Sigmoid colon (tissue), 7 donors: ENCODE measurements around the gene UBN2. TPM values are rescaled to one million over a fixed set of nuclear protein-coding genes. Genes with fewer than 3 reads are reported as not detected.
"Not testable (repeated sequence)": the region's sequence is repeated elsewhere in the genome, so short reads cannot be mapped to it uniquely, and the experiment has no call there.

ENCODE experiments used
- DNase-seq: peaks from one replicate; pipeline ENCODE4 v3.0.0-alpha.2; 2019
- H3K27ac ChIP-seq, 4 donors: fragments of 200-600 bp; sonication (generic); one replicate each; pipeline ENCODE4 v1.5.1; 2016 to 2019; ENCODE audit warnings: mild to moderate bottlenecking in 1 of 4
- H3K27me3 ChIP-seq, 3 donors: fragments of 200-600 bp; sonication (generic); one replicate each; pipeline ENCODE4 v1.5.1; 2019; ENCODE audit warnings: mild to moderate bottlenecking in 1 of 3
- H3K36me3 ChIP-seq, 4 donors: fragments of 200-600 bp; sonication (generic); one replicate each; pipeline ENCODE4 v1.5.1; 2016 to 2019
- H3K4me1 ChIP-seq, 4 donors: fragments of 200-600 bp; sonication (generic); one replicate each; pipeline ENCODE4 v1.5.1; 2017 to 2019
- H3K4me3 ChIP-seq, 4 donors: fragments of 200-600 bp; sonication (generic); one replicate each; pipeline ENCODE4 v1.5.1; 2017 to 2019; ENCODE audit warnings: mild to moderate bottlenecking in 2 of 4, moderate library complexity in 1 of 4
- H3K9me3 ChIP-seq, 4 donors: fragments of 200-600 bp in 3 of 4; sonication (generic) in 3 of 4; one replicate each; pipeline versions ENCODE4 v1.5.1 to v1.6.1; 2013 to 2019
- CTCF ChIP-seq, 4 experiments: fragments of 450-650 bp in 3 of 4; fragments of 200-600 bp in 1 of 4; IDR thresholded peaks; one replicate each; pipeline ENCODE4 v1.5.1; 2016 to 2019; ENCODE audit warnings: antibody characterized with exemption in 4 of 4, mild to moderate bottlenecking in 3 of 4, moderate library complexity in 2 of 4
- EP300 ChIP-seq, 4 donors: sonication (generic); formaldehyde crosslinking; IDR thresholded peaks; one replicate each; pipeline ENCODE4 v1.6.1; 2017; ENCODE audit warnings: antibody characterized with exemption in 4 of 4
- POLR2A ChIP-seq, 2 donors: fragments of 450-650 bp; IDR thresholded peaks; one replicate each; pipeline ENCODE4 v1.6.1; 2016; ENCODE audit warnings: antibody characterized with exemption in 2 of 2, mild to moderate bottlenecking in 2 of 2, moderate library complexity in 2 of 2
- POLR2AphosphoS5 ChIP-seq, 4 donors: sonication (generic); formaldehyde crosslinking; IDR thresholded peaks; one replicate each; pipeline ENCODE4 v1.6.1; 2017; ENCODE audit warnings: antibody characterized with exemption in 4 of 4
- WGBS, 2 donors: extraction: QIAGEN DNeasy Blood & Tissue Kit; methylation state at CpG; one replicate each; pipeline ENCODE4 v1.1.7; 2013; 5-methylcytosine and 5-hydroxymethylcytosine counted together
- intact Hi-C: fragments of 100-400 bp; cut with DNase I; formaldehyde crosslinking; loops from one replicate; pipeline ENCODE4 v1.15.1; 2023
- polyA plus RNA-seq, 3 donors: library from polyadenylated mRNA; stranded (reverse); fragments of 200-250 nt; gene quantifications; one replicate each; pipeline ENCODE4 v1.2.3, GENCODE V29; 2013
- total RNA-seq, 4 donors: library from RNA; depleted of rRNA; stranded (reverse); fragments of >200 nt; gene quantifications; one replicate each; pipeline ENCODE4 v1.1.0, GENCODE V29; 2016
- donor health status: healthy with polysubstance abuse.
- donor health status: Bipolar disorder and iron deficiency.
- donor health status: healthy.

Gene UBN2
- total and polyA plus RNA-seq, 7 donors: 0.92 to 22.7 (median 13.2) TPM

- no peaks in the 10 kb centered on the region for H3K4me1 ChIP-seq
- no peak for TF ChIP-seq CTCF (IDR thresholded peaks at IDR 0.05)
- TF ChIP-seq POLR2A (IDR thresholded peaks at IDR 0.05): no peak
- no peak for TF ChIP-seq POLR2AphosphoS5 (IDR thresholded peaks at IDR 0.05)
- TF ChIP-seq EP300 (IDR thresholded peaks at IDR 0.05): no peak
- H3K27me3 ChIP-seq: no peaks in the 10 kb centered on the region
- H3K36me3 ChIP-seq: no peaks in the 10 kb centered on the region
- intact Hi-C loops: no loop called here
- H3K4me3 ChIP-seq: no peak overlapping the region
- no peak overlapping the region for H3K27ac ChIP-seq
- WGBS, 2 donors: 66 to 70% methylated on average over 1 of the region's 1 CpG
- no peak for DNase-seq
- no peaks in the 10 kb centered on the region for H3K9me3 ChIP-seq
These were observed 12.9 kb upstream of the UBN2 start for GRCh38 chr7:139218173-139218572.

- intact Hi-C loops: no loop called here
- DNase-seq: no peak
- WGBS, 2 donors: 90 to 91% methylated on average over 2 of the region's 2 CpGs
These were observed 6.8 kb upstream of the UBN2 start for GRCh38 chr7:139224219-139224618.

DNA sequence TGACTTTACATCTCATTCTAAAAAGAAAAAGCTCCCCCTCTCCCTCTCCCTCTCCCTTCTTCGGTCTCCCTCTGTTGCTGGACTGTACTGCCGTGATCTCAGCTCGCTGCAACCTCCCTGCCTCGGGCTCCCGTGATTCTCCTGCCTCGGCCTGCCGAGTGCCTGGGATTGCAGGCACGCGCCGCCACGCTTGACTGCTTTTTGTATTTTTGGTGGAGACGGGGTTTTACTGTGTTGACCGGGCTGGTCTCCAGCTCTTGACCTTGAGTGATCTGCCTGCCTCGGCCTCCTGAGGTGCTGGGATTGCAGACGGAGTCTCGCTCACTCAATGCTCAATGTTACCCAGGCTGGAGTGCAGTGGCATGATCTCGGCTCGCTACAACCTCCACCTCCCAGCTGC is 6.2 kb upstream of the UBN2 start:
- intact Hi-C loops, H3K27me3 ChIP-seq, H3K36me3 ChIP-seq, H3K4me1 ChIP-seq, H3K27ac ChIP-seq, DNase-seq, H3K4me3 ChIP-seq, H3K9me3 ChIP-seq: not testable (repeated sequence)
- 94 to 95% methylated on average over 18 of the region's 18 CpGs for WGBS, 2 donors

More at GRCh38 chr7:139224219-139224618, 6.8 kb upstream of the UBN2 start:
- Histone ChIP-seq H3K36me3 (no peaks in the 10 kb centered on the region), H3K4me3 (no peak overlapping the region), H3K27me3 (no peaks in the 10 kb centered on the region), H3K9me3 (no peaks in the 10 kb centered on the region), H3K4me1 (no peaks in the 10 kb centered on the region), H3K27ac (no peak overlapping the region)
- TF ChIP-seq POLR2A (IDR thresholded peaks at IDR 0.05) (no peak), EP300 (IDR thresholded peaks at IDR 0.05) (no peak), CTCF (IDR thresholded peaks at IDR 0.05) (no peak), POLR2AphosphoS5 (IDR thresholded peaks at IDR 0.05) (no peak)

GRCh38 chr7:139225286-139226157 is 5.5 kb upstream of the UBN2 start:
- 95 to 97% methylated on average over 60 of the region's 60 CpGs for WGBS, 2 donors
- H3K9me3 ChIP-seq, H3K27ac ChIP-seq, H3K4me3 ChIP-seq, H3K36me3 ChIP-seq, H3K4me1 ChIP-seq, H3K27me3 ChIP-seq, DNase-seq, intact Hi-C loops: not testable (repeated sequence)

DNA sequence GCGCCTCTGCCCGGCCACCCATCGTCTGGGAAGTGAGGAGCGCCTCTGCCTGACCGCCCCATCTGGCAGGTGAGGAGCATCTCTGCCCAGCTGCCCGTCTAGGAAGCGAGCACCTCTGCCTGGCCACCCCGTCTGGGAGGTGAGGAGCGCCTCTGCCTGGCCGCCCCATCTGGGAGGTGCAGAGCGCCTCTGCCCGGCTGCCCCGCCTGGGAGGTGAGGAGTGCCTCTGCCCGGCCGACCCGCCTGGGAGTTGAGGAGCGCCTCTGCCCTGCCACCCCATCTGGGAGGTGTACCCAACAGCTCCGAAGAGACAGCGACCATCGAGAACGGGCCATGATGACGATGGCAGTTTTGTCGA is 4.9 kb upstream of the UBN2 start:
- intact Hi-C loops, H3K4me1 ChIP-seq, DNase-seq, H3K27me3 ChIP-seq, H3K4me3 ChIP-seq, H3K27ac ChIP-seq, H3K36me3 ChIP-seq, H3K9me3 ChIP-seq: not testable (repeated sequence)
- WGBS, 2 donors: 97 to 98% methylated on average over 23 of the region's 23 CpGs

GRCh38 chr7:139226988-139227488 is 4.0 kb upstream of the UBN2 start:
- DNase-seq, H3K4me3 ChIP-seq, H3K4me1 ChIP-seq, H3K36me3 ChIP-seq, intact Hi-C loops, H3K27me3 ChIP-seq, H3K9me3 ChIP-seq, H3K27ac ChIP-seq: not testable (repeated sequence)
- 90 to 96% methylated on average over 8 of the region's 8 CpGs for WGBS, 2 donors

DNA sequence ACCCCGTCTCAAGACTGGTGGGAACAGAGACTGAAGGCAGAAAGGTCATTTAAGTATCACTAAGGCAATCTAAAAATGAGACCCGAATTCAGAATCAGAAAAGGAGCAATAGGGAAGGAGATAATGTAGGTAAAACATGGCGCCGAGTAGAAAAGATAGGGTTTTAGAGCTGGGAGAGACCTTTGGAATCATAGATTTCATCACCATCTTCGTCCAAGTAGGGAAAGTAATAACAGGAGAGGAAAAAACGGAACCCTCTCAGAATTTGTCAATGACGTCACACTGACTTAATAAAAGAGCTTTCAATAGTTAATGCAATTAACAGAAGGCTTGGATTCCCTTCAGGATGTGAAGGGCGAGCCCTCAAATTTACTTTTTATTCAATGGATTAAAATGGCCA is 1.0 kb upstream of the UBN2 start:
- WGBS, 2 donors: 76 to 83% methylated on average over 8 of the region's 8 CpGs
- peak overlapping the region in 1 of 4 donors; percentile 99 for H3K4me3 ChIP-seq

More for the DNA sequence above, 1.0 kb upstream of the UBN2 start:
- Histone ChIP-seq H3K36me3 (no peaks in the 10 kb centered on the region), H3K4me1 (peaks cover 0 to 33% (median 15%) of the 10 kb centered on the region in 4 donors), H3K9me3 (no peaks in the 10 kb centered on the region), H3K27ac (peak overlapping the region in 2 of 4 donors; percentile 92 to 98), H3K27me3 (no peaks in the 10 kb centered on the region)
- DNase-seq: no peak
- no peak for TF ChIP-seq EP300 (IDR thresholded peaks at IDR 0.05)
- TF ChIP-seq CTCF (IDR thresholded peaks at IDR 0.05): no peak
- no peak for TF ChIP-seq POLR2A (IDR thresholded peaks at IDR 0.05)
- TF ChIP-seq POLR2AphosphoS5 (IDR thresholded peaks at IDR 0.05): no peak
- intact Hi-C loops: loop anchor here (2.0 to 5.0 kb wide), 3 partner anchors 97 to 125 kb away; partner anchors contain the start of gene FMC1
